ENCODE results near the gene CLHC1.
A peak's percentile ranks its signal among the peaks of the same experiment; 100 is the strongest.

CLHC1 gene

GRCh38 chr2:55138014-55138881, 93.8 kb downstream of the CLHC1 start:
- H3K27ac ChIP-seq: no peak overlapping the region
- no peak for TF ChIP-seq CTCF (conservative IDR thresholded peaks at IDR 0.05)

GRCh38 chr2:55137024-55137958, 94.8 kb downstream of the CLHC1 start:
- no peak for TF ChIP-seq CTCF (conservative IDR thresholded peaks at IDR 0.05)
- H3K27ac ChIP-seq: no peak overlapping the region

DNA sequence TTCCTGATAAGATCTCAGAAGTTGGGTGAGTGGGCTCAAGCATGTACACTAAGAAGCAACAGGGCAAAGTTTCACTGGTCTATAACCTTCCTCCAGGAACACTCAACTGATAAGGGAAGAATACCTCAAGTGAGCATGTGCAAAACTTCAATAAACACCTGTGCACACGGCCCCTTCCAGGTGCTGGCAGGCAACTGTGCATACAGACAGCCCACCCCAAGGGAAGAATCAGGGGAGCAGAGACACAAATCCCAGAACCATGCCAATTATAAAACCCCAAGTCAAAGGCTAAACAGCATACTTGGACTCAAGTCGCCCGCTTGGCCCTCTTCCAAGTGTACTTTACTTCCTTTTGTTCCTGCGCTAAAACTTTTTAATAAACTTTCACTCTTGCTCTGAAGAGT, 96.0 kb downstream of the CLHC1 start:
- H3K27ac ChIP-seq: peak overlapping the region; percentile 70; the same call in 1 of the 2 replicates
- TF ChIP-seq CTCF (conservative IDR thresholded peaks at IDR 0.05): no peak

GRCh38 chr2:55135491-55135890, 96.6 kb downstream of the CLHC1 start:
- peak overlapping the region; percentile 70 for H3K27ac ChIP-seq
- no peak for TF ChIP-seq CTCF (conservative IDR thresholded peaks at IDR 0.05)

DNA sequence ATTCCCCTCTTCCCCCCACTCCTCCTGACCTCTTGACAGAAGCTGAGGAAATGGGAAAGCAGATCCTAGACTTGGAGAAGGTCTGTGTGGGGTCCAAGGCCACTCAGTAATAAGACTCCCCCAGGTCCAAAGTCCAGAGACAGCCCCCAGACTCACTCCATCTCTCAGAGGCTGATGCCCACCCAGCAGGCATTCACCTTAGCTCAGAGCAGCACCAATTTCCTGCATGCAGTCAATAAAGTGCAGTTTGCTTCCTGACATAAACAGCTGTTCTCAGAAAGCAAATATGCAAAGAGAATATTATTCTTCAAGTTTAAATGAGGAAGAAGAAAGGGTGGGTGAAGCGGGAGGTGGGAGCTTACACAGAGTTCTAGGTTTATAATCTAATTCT, 97.8 kb downstream of the CLHC1 start:
- peak overlapping the region; percentile 70 for H3K27ac ChIP-seq
- no peak for TF ChIP-seq CTCF (conservative IDR thresholded peaks at IDR 0.05)

DNA sequence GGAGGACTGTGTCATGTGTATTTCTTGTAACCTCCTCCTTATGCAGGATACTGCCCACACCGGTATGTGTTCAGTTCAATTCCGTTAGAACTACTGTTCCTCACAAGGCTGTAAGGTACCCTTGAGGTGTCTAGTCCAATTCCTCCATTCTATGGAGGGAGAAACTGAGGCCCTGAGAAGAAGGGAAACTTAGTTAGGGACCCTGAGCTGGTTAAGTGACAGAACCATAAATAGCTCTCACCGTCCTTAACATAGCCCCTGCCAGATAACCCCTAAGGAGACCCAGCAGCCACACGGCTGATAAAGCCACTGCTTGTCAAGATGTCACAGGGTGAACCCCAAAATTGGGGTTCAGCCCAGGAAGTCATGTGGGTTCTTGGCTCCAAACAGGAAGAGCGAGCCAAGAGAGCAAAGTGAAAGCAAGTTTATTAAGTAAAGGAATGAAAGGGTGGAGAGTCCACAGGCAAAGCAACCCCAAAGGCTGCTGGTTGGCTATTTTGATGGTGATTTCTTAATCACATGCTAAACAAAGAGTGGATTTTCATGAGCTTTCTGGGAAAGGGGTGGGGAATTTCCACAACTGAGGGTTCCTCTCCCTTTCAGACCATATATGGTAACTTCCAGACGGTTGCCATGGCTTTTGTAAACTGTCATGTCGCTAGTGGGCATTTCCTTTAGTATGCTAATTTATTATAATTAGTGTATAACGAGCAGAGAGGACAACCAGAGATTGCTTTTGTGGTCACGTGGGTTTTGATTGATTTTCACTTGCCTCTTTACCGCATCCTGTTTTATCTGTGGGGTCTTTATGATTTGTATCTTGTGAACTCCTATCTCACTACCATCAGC, 98.4 kb downstream of the CLHC1 start:
- TF ChIP-seq CTCF (conservative IDR thresholded peaks at IDR 0.05): no peak
- H3K27ac ChIP-seq: peak overlapping the region; percentile 70

Data from VCaP (cell line).